ENCODE data around the gene SRSF2.
"Not testable (repeated sequence)": the region's sequence is repeated elsewhere in the genome, so short reads cannot be mapped to it uniquely, and the experiment has no call there.

Gene SRSF2

DNA sequence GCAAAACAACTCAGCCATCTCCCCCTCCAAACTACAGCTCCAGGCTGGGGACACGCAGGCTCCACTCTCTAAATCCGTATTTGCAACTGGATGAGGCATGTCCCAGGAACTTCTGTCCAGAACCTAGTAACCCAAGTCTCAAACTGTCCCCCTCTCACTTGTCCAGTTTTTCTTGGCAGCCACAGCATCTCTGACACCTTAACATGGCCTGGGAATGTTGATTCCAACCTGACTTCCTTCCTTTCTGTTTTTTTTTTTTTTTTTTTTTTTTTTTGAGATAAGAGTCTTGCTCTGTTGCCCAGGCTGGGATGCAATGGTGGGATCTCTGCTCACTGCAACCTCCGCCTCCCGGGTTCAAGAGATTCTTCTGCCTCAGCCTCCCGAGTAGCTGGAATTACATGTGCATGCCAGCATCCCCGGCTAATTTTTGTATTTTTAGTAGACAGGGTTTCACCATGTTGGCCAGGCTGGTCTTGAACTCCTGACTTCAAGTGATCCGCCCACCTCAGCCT, 38.6 kb downstream of the SRSF2 start:
- not testable (repeated sequence) for DNase-seq

DNA sequence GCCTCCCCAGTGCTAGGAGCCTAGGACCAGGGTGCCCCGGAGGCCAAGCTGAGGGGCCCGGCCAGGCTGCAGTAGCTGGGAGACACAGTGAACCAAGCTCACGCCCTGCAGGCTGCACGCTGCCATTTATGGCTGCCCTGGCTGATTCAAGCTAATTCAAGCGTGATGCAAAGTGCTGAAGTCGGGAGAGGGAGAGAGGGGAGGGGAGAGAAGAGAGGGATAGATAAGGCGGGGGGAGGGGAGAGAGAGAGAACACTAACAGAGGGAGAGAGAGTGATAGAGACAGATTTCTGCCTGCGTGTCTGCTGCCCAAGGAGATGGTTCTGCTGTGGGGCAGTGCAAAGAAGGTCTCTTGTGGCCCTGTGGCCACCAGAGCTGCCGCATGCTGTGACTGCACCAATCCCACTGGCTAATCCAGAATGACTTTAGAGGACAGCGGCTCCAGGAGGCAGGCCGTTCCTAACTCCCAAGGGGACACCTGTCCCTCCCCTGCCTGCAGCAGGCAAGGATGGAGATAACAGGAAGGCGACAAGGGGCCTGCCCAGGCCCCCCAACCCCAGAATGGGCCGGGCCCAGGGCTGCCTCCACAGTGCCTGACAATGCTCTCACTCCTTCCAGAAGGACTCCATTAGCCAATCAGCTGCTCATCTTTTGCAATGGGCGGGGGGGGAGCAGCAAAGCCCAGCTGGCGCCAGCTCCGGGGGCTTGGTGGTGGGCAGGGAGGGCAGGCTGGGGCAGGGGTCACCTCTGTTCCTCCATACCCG, 39.2 kb downstream of the SRSF2 start:
- DNase-seq: no peak

DNA sequence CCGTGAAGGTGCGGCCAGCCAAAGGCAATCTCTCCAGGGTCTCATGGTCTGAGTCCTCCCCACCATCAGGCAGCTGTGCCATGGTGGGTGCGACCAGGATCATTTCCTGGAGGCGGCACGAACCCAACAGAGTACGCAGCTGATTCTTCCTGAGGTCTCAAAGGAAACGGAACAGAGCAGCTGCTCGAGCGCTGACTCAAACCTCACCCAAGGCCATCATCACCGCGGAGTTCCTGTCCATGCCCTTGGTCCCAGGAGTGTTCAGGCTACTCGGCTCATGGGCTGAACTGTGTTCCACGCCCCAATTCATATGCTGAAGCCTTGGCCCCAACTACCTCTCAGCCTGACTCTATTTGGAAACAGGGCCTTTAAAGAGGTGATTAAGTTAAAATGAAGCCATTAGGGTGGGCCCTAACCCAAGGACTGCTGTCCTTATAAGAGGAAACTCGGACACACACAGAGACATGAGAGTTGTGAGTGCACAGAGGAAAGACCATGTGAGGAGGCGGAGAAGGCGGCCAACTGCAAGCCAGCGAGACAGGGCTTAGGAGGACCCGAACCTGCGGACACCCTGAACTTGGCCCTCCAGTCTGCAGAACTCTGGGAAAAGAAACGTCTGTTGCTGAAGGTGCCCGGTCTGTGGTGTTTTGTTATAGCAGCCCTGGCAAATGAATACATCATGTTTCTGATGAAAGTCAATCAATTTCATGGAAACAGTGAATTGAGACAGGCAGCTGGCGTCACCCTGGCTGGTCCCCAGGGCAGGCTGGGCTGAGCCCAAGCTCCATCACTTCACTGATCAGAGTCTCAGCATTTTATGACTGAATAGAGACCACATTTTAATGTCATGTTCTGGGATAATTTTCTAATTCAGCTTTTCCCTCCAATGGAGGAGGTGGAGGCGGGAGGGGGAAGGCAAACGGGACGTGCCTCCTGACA, 40.1 kb downstream of the SRSF2 start:
- no peak for DNase-seq

DNA sequence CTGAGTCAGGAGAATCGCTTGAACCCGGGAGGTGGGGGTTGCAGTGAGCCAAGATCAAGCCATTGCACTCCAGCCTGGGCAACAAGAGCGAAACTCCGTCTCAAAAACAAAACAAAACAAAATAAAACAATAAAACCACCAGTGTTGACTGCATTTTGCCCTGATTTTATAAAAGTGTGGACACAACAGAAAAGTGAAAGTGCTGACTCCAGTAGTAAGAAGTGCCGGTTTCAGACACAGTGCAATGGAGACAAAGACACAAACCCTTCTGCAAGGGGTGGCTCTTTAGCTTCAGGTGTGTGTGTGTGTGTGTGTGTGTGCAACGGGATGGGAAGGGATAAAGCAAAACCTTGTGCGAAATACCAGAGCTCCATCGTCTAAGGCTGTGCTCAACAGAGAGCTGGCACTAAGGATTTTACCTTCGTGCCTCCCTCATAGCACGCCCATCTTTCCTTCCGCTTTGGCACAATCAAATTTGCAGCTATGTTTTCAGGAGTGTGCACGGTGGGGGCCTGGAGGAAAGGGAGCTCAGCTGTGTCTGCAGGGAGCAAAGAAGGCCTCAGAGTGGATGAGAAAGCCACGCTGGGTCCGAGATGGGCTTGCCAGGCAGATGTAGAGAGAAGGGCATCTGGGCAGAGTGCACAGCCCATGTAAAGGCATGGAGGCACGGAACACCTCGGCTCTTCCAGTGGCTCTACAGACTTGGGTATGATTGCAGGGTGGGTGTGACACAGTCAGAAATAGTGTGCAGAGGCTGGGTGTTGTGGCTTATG, 41.9 kb downstream of the SRSF2 start:
- DNase-seq: no peak

DNA sequence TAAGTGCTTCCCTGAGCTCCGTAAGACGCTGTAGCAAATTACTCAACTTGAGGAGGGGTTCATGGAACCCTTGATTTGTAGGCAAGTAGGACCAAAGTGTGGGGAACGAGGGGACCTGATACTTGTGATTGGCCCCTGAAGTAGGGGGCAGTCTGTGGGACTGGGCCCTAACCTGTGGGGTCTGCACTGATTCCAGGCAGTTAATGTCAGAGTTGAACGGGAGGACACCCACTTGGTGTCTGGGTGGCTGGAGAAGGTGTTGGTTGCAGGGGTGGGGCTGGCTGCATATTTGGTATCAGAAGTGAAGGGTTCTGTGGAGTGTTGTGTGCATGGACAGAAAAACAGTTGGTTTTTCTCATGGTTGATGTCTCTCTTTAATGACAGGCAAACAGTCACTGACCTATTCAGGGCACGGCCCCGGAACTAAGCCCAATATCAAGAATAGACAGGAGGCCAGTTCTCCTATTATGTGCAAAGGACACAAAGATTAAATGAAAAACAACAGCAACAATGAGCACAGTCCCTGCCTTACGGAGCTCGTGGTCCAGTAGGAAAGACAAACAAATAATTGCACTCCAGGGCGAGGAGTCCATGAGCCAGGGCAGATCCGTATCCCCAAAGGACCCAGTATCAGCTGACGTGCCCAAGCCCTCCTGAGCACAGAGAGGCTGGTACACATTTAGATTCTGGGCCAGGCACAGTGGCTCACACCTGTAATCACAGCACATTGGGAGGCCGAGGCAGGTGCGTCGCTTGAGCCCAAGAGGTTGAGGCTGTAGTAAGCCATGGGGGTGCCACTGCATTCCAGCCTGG, 45.5 kb downstream of the SRSF2 start:
- DNase-seq: no peak

DNA sequence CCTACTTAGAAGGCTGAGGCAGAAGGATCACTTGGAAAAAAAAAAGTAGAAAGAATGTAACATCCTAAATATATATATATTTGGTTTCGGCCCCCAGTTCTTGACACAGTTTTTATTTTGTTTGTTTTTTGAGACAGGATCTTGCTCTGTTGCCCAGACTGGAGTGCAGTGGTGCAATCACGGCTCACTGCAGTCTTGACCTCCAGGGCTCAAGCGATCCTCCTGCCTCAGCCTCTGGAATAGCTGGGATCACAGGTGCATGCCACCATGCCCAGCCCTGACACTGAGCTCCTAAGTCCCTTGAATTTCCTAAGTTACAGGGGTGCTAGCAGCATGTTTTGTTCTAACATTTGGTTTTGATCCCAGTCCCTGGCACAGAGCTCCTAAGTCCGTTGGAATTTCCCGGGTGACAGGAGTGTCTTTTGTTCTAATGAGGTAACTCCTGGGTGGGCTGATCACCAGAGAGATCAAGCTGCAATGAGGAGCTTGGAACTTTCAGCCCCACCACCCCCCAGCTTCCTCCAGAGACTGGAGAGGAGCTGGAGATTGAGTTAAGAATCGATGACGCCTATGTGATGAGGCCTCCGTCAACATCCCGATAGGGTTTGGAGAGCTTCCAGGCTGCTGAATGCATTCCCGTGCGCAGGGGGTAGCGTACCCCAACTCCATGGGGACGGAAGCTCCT, 46.4 kb downstream of the SRSF2 start:
- DNase-seq: no peak

DNA sequence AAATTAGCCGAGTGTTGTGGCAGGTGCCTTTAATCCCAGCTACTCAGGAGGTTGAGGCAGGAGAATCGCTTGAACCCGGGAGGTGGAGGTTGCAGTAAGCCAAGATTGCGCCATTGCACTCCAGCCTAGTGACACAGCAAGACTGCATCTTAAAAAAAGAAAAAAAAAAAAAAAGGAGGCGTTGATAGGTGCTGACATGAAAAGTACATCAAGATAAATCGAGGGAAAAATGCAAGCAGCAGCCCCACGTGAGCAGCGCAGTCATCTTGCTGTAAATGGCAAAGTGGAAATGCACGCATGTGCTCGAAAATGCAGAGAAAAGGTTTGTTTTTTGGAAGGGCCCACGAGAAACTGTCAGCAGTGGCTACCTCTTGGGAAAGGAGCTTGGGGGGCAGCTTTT, 47.3 kb downstream of the SRSF2 start:
- no peak for DNase-seq

DNA sequence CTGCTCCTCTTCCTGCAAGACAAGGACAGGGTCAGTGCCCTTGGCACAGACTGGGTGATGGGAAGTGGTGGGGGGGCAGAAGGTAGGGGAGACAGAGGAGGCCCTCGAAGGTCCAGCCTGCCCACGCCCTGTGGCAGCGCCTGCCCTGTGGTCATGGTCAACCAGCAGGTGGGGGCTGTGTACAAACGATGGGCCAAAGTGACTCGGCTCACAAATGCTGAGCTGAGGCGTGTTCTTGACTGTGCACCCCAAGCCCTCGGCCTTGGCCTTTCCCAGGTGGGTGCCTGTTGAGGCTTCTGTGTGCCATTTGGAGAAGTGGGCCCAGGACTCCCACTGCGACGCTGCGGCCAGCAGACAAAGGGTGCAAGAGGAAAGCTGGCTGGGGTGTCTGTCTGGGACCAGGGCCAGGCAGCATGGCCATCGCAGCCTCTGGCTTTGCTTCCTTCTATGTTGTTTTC, 48.9 kb downstream of the SRSF2 start:
- DNase-seq: no peak

DNA sequence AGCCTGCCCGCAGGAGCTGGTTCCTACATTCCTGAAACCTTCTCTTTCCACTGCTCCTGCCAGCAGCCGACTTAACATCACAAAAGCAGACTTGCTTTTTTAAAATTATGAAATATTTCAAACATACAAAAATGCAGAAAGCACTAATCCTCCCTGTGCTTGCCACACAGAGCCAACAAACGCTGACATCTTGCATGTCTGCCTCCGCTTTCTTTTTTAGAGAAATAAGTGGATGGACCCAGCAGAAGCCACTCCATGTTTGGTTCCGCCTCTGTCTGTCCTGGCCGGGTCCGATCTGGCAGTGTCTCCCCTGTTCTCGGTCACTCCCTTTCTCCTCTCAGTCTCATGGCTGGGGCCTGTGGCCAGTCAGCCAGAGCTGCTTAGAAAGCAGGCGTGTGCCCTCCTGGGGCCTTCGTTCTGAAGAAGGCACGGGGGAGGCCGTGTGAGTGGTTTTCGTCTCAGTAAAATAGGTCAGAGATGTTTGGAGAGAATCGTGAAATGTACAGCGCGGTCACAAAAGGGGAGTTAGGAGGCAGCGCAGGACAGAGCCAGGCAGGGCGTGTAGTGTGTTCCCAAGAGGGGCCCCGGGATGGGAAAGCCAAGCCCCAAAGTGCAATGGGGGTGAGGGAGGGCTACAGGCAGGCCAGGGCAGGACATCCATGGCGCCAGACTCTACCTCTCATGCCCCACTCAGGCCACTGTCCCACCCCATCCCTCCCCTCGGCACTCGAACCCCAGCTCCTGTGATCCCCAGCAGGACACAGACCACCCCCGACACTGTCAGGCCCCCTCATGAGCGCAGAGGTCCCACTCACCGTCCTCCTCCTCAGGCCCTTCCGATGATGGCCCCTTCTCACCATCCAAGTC, 49.6 kb downstream of the SRSF2 start:
- no peak for DNase-seq

DNA sequence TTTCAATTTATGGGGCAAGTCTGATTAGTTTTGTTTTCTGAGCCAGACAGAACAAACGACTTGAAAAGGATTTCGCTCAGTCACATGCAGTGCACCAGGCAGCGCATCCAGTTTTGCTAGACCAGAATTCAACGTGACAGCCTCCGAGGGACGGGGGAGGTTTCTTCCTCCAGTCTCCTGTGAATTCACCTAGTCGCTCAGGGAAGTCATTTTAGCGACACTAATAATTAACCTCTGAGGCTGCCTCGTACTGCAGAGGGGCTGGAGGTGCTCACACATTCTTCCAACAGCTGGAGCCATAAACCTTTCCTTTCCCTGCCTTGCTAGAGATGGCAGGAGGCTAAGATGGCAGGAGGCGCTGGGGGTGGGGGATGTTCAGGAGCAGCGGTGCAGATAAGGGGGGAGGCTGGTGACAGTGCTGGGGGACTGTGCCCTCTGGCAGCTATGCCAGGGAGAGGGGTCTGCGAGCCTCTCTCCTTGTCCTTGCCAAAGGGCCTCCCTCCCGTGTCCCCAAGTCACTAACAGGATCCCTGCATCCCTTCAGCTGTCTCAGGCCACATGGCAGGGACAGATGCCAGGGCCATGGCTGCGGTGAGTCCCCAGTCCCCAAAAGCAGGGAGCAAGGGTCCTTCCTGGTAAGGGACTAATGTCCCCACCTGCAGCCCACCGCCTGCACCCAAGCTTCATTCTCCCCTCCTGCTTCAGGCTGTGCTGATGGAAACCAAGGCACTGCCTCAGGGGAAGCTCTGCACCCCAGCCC, 50.4 kb downstream of the SRSF2 start:
- DNase-seq: no peak

DNA sequence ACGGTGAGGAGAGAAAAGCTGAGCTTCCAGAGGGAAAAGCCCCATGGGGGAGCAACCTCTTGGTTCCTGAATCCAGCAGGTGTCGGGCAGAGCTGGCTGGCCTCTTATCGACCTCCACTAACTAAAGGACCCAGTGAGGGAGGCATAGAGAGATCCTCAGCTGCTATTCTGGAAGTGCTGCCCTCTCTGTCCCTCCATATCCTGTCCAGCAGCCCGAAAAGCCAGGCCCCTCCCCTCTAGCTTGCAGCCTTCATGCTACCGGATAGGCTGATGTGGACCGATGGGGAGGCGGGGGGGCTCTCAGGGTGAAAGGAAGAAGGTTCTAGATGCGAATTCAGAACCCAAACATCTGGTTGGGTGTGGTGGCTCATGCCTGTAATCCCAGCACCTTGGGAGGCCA, 51.3 kb downstream of the SRSF2 start:
- no peak for DNase-seq

DNA sequence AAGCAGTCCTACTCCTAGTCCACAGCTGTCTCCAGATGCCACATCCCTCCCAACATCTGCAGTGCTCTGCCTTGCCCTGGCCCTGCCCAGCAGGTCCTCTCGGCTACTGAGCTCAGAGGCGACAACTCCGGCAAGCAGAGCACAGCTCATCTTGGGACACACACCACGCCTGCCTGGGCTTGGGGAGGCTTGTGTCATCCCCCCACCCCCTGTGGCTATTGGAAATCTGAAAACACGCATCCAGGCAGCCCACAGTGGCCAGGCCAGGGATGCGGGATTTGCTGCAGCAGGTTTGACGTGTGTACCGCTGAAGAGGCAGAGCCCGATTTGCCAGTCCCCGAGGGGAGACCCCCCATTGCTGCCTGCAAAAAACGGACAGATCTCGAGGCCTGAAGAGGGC, 51.8 kb downstream of the SRSF2 start:
- no peak for DNase-seq

DNA sequence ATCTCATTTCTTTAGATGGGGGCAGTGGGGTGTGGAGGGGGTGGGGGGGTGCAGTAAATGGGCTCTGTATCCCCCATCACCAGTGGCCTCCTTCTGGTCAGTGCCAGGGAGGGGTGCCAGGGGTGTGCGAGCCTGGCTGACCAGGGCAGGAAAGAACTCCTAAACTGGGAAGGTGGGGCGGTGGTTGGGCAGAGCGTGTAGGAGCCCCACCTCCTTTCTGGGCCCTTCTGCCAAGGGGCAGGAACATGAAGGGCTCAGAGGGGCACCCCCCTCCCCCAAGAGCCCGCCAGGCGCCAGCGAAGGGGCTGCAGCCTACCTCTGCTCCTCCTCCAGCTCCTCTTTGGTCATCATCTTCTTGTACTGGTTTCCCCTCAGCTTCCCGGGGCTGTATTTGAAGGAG, 52.4 kb downstream of the SRSF2 start:
- no peak for DNase-seq
